Effector memory CD8-positive, alpha-beta T cell (primary cell): ENCODE measurements around the gene C1orf185.

ENCODE experiments used
- ATAC-seq: fragments of 150-1000 bp; cut with Tn5 transposase; replicated peaks from 2 replicates; pipeline ENCODE4 v1.10.0; 2021; ENCODE audit warnings: mild to moderate bottlenecking, moderate library complexity
- DNase-seq, 3 experiments: peaks; one replicate each; pipeline ENCODE4 v3.0.0; 2021
- H3K27ac Mint-ChIP-seq, 2 donors: one replicate each; pipeline ENCODE4 v1.8.0; 2022; ENCODE audit warnings: mild to moderate bottlenecking in 2 of 2, mixed read lengths in 2 of 2, moderate library complexity in 2 of 2
- H3K27me3 Mint-ChIP-seq, 2 donors: one replicate each; pipeline ENCODE4 v1.8.0; 2022; ENCODE audit warnings: mixed read lengths in 2 of 2
- H3K36me3 Mint-ChIP-seq: one replicate; pipeline ENCODE4 v1.8.0; 2022; ENCODE audit warnings: mild to moderate bottlenecking, moderate library complexity, mixed read lengths; ENCODE audit not compliant: insufficient read depth
- H3K4me1 Mint-ChIP-seq, 2 donors: one replicate each; pipeline ENCODE4 v1.8.0; 2022; ENCODE audit warnings: low read depth in 2 of 2, mixed read lengths in 2 of 2
- H3K4me3 Mint-ChIP-seq, 2 donors: one replicate each; pipeline ENCODE4 v1.8.0; 2022; ENCODE audit warnings: mild to moderate bottlenecking in 2 of 2, mixed read lengths in 2 of 2, moderate library complexity in 2 of 2
- H3K9me3 Mint-ChIP-seq, 2 donors: one replicate each; pipeline ENCODE4 v1.8.0; 2022; ENCODE audit warnings: mixed read lengths in 2 of 2
- total RNA-seq, 9 experiments: gene quantifications; one replicate each; lab custom pipeline; 2026; lab: John Stamatoyannopoulos, UW

Gene C1orf185
- 0 reads per million in 9 experiments for total RNA-seq

DNA sequence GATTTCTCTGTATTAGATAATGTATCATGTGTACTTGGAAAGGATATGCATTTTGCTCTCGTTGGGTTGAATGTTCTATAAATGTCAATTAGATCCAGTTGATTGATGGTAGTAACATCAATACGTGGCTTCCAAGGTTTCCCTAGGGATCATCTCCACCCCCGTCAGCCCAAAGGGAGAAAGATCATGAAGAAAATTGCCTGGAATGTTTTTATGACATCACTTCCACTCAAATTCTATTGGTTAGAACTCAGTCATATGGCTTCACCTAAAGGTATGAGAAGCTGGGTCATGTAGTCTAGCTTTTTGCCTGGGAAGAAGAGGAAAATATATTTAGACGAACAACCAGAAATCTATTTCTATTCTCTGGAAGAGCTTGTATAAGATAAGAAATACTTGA, at the start of gene C1orf185:
TSS of gene C1orf185 (plus strand) at position 253 of the 400 bp plus-strand sequence. CDS start at position 259, 6 bp downstream.
- Mint-ChIP-seq H3K27me3 (peaks cover 15 to 21% of the 10 kb centered on the region in 2 donors), H3K27ac (no peak within 1 kb of the TSS), H3K4me3 (no peak within 1 kb of the TSS), H3K9me3 (no peaks in the 10 kb centered on the region), H3K4me1 (no peaks in the 10 kb centered on the region), H3K36me3 (no peaks in the 10 kb centered on the region)
- ATAC-seq (no peak), DNase-seq (no peak)

DNA sequence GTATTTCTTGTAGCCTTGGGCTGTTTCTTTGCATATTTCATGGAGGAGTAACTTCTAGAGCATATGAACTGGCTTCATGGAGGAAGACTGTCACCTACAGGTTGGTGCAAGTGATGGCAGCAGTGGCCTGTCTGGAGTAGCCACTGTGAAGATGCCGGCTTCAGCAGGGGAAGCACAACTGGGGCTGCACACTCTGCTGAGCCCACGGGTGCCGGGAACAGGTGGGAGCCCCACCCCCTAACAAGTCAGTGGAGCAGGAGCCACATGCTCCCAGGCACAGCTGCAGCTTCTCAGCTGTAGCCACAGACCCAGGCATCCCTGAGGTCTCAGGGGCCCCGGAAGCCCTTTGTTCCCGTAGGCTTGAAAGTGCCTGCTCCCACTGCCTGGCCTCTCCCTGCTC, 43.2 kb upstream of the C1orf185 start:
- H3K4me3 Mint-ChIP-seq: no peak overlapping the region
- ATAC-seq (peak; percentile 39), DNase-seq (peak in 1 of 3 experiments; percentile 2)
- no peaks in the 10 kb centered on the region for H3K36me3 Mint-ChIP-seq
- no peaks in the 10 kb centered on the region for H3K9me3 Mint-ChIP-seq
- no peak overlapping the region for H3K27ac Mint-ChIP-seq
- peaks cover 26 to 29% of the 10 kb centered on the region in 2 donors for H3K27me3 Mint-ChIP-seq
- no peaks in the 10 kb centered on the region for H3K4me1 Mint-ChIP-seq

DNA sequence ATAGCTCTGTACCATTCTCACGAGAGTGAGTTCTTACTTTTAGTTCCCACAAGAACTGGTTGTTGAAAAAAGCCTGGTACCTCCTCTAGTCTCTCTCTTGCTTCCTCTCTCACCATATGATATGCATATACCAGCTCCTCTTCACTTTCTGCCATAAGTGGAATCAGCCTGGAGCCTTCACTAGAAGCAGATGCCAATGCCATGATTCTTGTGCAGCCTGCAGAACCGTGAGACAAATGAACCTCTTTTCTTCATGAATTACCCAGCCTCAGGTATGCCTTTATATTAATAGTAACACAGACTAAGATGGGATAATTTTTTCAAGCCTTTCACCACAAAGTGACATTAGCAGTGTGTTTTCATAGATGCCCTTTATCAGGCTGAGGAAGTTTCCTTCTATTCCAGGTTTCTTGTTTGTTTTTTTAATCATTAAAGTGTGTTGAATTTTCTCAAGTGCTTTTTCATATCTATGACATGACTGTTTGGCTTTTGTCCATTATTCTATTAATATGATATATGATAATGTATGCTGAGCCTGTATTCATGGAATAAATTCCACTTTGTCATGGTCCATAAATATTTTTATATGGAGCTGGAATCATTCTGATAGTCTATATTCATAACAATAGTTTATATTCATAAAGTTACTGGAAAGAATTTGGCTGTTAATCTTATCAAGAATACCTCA, 40.7 kb upstream of the C1orf185 start:
- no peak overlapping the region for H3K4me3 Mint-ChIP-seq
- no peak for ATAC-seq
- no peak for DNase-seq
- no peaks in the 10 kb centered on the region for H3K4me1 Mint-ChIP-seq
- H3K9me3 Mint-ChIP-seq: no peaks in the 10 kb centered on the region
- H3K27me3 Mint-ChIP-seq: peaks cover 21 to 39% of the 10 kb centered on the region in 2 donors
- H3K36me3 Mint-ChIP-seq: no peaks in the 10 kb centered on the region
- no peak overlapping the region for H3K27ac Mint-ChIP-seq

GRCh38 chr1:51063121-51063520, 38.9 kb upstream of the C1orf185 start:
- no peaks in the 10 kb centered on the region for H3K4me1 Mint-ChIP-seq
- no peak overlapping the region for H3K27ac Mint-ChIP-seq
- no peaks in the 10 kb centered on the region for H3K9me3 Mint-ChIP-seq
- H3K36me3 Mint-ChIP-seq: no peaks in the 10 kb centered on the region
- H3K27me3 Mint-ChIP-seq: peaks cover 16 to 53% of the 10 kb centered on the region in 2 donors
- no peak overlapping the region for H3K4me3 Mint-ChIP-seq
- DNase-seq: no peak
- ATAC-seq: no peak

GRCh38 chr1:51070011-51070410, 32.0 kb upstream of the C1orf185 start:
- H3K4me1 Mint-ChIP-seq: no peaks in the 10 kb centered on the region
- no peaks in the 10 kb centered on the region for H3K9me3 Mint-ChIP-seq
- DNase-seq (no peak), ATAC-seq (no peak)
- no peak overlapping the region for H3K27ac Mint-ChIP-seq
- H3K27me3 Mint-ChIP-seq: peaks cover 36 to 64% of the 10 kb centered on the region in 2 donors
- no peak overlapping the region for H3K4me3 Mint-ChIP-seq
- H3K36me3 Mint-ChIP-seq: peaks cover 5% of the 10 kb centered on the region

DNA sequence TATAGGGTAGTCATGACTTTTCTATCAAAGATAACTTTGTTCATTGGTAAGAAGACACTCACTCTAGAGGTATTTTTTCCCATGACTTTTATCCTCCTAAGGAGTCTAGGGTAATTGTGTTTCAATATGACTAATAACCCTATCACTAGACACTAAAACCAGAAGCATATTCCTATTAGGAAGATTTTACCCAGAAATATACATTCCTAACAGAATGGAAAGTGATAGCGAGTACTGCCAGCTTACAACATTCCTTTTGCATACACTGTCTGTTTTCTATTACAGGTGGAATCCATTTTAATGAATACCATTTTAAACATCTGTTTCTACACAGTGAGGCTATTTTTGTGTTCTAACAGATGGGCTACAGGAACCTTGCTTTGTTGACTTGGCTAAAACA, 31.4 kb upstream of the C1orf185 start:
- DNase-seq (no peak), ATAC-seq (no peak)
- Mint-ChIP-seq H3K36me3 (peaks cover 5% of the 10 kb centered on the region), H3K9me3 (no peaks in the 10 kb centered on the region), H3K27ac (no peak overlapping the region), H3K4me1 (no peaks in the 10 kb centered on the region), H3K4me3 (no peak overlapping the region), H3K27me3 (peaks cover 37 to 62% of the 10 kb centered on the region in 2 donors)

DNA sequence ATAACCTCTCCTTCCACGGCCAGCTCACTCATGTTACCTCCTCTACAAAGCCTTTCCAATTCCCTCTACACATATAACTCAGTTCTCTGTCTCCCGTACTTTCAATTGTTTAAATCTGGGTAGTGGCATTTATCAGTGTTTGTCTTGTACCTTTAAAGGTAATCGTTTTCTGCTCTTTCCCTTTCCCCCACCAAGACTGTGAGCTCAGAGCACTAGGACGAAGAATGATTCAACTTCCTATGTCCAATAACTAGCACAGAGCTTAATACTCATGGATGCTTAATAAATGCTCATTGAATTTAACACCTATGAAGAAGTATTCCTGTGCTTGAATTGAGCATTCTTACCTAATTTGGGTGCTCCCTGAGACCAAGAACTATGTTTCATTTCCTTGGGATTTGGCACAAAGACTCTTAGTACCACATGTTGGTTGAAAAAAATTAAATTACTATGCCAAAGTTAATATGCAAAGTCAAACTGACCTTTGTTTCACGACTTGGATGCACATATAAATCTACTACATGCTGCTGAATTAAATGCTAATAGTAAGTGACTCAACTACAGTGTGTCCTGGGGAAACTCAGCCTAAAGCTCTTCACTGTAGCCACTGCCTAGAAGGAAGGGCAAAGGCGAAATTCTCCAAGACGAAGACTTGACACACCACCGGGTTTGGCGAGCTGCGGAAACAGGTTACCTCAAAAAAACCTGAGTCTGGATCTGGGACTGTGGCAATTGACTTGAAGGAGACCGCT, 30.6 kb upstream of the C1orf185 start:
- Mint-ChIP-seq H3K27me3 (peaks cover 37 to 53% of the 10 kb centered on the region in 2 donors), H3K36me3 (peaks cover 5% of the 10 kb centered on the region), H3K9me3 (no peaks in the 10 kb centered on the region), H3K4me3 (no peak overlapping the region), H3K4me1 (no peaks in the 10 kb centered on the region), H3K27ac (no peak overlapping the region)
- ATAC-seq: no peak
- no peak for DNase-seq

DNA sequence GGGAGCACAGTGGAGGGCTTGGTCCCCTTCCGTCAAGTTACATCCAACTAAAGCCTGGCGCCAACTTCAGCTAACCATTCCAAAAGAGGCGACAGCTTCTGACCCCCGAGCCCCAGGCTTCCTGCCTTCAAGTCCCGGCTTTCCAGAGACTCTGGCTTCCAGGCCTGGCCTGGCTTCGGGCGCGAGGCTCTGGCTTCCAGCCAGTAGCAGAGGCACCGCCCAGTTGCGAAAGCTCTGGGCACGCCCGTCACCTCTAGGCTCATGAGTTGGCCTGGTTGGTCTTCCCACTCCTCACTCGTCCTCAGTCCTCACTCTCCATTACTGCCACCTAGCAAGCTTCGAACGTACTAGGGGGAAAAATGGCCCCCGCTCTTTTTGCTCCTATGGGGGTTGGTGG, 30.0 kb upstream of the C1orf185 start:
- H3K9me3 Mint-ChIP-seq: no peaks in the 10 kb centered on the region
- no peak for ATAC-seq
- no peaks in the 10 kb centered on the region for H3K4me1 Mint-ChIP-seq
- peaks cover 5% of the 10 kb centered on the region for H3K36me3 Mint-ChIP-seq
- no peak overlapping the region for H3K27ac Mint-ChIP-seq
- peaks cover 37 to 51% of the 10 kb centered on the region in 2 donors for H3K27me3 Mint-ChIP-seq
- no peak overlapping the region for H3K4me3 Mint-ChIP-seq
- DNase-seq: no peak

DNA sequence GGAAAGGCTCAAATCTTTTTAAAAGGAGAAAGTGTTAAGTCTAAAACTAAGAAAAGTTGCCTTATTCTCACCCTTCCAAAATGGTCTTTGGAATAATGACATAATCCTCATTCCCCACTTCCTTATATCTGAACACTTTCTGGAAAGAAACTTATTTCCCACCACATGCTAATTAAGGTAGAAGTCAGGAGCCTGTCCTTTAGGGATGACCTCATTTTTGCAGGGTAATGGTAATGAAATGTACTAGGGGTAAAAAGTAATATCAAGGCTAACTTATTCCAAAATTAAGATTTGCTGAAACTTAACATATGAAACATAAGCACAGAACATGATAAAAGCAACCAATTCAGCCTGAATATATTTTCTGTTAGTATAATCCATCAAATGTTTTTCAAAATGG, 29.4 kb upstream of the C1orf185 start:
- no peak overlapping the region for H3K27ac Mint-ChIP-seq
- no peaks in the 10 kb centered on the region for H3K4me1 Mint-ChIP-seq
- DNase-seq (no peak), ATAC-seq (no peak)
- H3K36me3 Mint-ChIP-seq: peaks cover 5% of the 10 kb centered on the region
- peaks cover 37 to 45% of the 10 kb centered on the region in 2 donors for H3K27me3 Mint-ChIP-seq
- H3K9me3 Mint-ChIP-seq: no peaks in the 10 kb centered on the region
- no peak overlapping the region for H3K4me3 Mint-ChIP-seq

DNA sequence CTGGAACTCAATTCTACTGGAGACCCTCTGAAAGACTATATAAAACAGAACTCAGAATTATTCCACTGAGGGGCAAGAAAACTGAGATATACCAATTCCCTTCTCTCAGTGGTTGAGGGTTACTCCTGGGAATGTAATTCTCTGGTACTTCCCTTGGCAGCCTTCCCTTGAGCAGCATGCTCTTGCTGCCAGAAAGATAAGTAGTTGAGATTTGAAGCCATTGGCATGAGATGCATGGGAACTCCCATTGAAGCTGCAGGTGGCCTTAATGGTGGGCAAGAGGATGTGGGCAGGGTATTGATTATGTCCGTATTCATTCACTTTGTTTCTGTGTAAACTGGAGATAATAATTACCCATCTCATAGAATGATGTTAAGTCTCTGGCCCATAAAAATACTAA, 28.6 kb upstream of the C1orf185 start:
- ATAC-seq: no peak
- Mint-ChIP-seq H3K4me3 (no peak overlapping the region), H3K4me1 (no peaks in the 10 kb centered on the region), H3K27me3 (peaks cover 36 to 37% of the 10 kb centered on the region in 2 donors), H3K27ac (no peak overlapping the region), H3K36me3 (peaks cover 5% of the 10 kb centered on the region), H3K9me3 (no peaks in the 10 kb centered on the region)
- no peak for DNase-seq

DNA sequence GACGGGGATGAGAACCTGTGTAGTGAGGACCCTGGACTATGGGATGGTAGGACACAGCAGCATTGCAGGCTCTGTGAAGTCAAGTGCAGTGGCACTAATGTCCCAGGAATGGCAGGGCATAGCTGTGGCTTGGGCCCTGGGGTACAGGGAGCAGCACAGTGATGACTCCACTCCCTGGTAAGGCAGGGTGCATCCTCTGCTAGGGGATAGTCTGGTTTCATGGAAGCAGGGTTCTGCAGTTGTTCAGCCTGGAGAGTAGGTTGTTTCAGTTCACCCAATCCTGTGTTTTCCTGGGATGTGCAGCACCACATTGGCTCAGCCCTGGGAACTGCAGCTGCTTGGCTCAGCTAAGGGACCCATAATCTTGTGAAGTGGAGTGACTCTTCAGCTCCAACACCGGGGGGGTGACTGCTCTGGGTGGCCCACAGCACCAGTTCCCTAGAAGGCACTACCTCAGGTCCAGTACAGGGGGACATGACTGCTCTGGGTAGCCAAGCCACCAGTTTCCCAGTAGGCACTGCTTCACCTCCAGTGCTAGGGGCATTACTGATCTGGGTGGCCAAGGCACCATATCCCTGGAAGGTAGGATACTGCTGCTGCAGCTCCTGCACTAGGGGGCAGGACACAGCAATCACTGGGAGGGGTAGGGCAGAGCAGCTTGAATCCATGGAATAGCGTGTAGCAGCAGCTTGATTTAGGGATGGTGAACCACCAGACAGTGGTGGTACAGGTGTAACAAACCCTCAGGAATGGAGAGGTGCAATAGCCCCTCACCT, 15.3 kb upstream of the C1orf185 start:
- Mint-ChIP-seq H3K4me3 (no peak overlapping the region), H3K27ac (no peak overlapping the region), H3K27me3 (peaks cover 69 to 72% of the 10 kb centered on the region in 2 donors), H3K36me3 (peaks cover 2% of the 10 kb centered on the region), H3K4me1 (no peaks in the 10 kb centered on the region), H3K9me3 (peaks cover 0 to 2% of the 10 kb centered on the region in 2 donors)
- no peak for ATAC-seq
- no peak for DNase-seq

- Mint-ChIP-seq H3K4me1 (no peaks in the 10 kb centered on the region), H3K27ac (no peak overlapping the region), H3K36me3 (peaks cover 2% of the 10 kb centered on the region), H3K9me3 (peaks cover 0 to 2% of the 10 kb centered on the region in 2 donors), H3K27me3 (peaks cover 62 to 78% of the 10 kb centered on the region in 2 donors), H3K4me3 (no peak overlapping the region)
- DNase-seq (no peak), ATAC-seq (no peak)
Measured at GRCh38 chr1:51088474-51088873, 13.6 kb upstream of the C1orf185 start.

DNA sequence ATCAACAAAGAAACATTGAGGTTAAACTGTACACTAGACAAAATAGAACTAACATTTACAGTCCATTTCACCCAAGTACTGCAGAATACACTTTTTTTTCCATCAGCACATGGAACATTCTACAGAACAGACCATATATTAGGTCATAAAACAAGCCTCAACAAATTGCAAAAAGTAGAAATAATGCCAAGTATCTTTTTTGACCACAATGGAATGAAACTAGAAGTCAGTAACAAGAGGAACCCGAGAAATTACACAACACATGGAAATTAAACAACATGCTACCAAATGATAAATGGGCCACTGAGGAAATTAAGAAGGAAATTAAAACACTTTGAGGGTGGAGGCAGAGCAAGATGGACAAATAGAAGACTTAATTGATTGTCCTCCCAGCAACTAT, 8.4 kb upstream of the C1orf185 start:
- DNase-seq (no peak), ATAC-seq (no peak)
- Mint-ChIP-seq H3K4me3 (no peak overlapping the region), H3K4me1 (no peaks in the 10 kb centered on the region), H3K27ac (no peak overlapping the region), H3K36me3 (peaks cover 2% of the 10 kb centered on the region), H3K27me3 (peaks cover 67 to 82% of the 10 kb centered on the region in 2 donors), H3K9me3 (peaks cover 6 to 8% of the 10 kb centered on the region in 2 donors)
